ENCODE measurements around the gene UNC80.

DNA sequence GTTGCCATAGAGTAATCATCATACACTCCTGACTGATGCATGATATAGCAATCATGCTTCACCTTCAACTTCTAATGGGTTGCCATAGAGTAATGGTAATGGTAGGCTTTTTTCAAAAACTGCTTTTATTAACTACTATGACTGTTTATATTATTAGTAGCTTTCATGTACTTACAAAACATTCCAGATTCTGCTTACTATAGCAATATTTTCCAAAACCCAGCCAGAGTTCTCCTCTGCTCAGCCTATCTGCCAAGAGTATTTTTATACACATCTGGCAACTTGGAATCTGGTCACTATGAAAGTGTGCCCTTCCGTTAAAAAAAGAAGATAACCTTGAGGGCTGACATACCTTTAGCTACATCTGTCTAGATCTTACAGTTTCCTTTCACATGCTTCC is 5.0 kb upstream of the UNC80 start:
- TF ChIP-seq MYC (IDR thresholded peaks at IDR 0.05; ENCODE audit: low read depth, low read length) (no peak), POLR2A (IDR thresholded peaks at IDR 0.05; ENCODE audit: low read depth, low read length) (no peak)
- TF ChIP-seq, protein P1, sequence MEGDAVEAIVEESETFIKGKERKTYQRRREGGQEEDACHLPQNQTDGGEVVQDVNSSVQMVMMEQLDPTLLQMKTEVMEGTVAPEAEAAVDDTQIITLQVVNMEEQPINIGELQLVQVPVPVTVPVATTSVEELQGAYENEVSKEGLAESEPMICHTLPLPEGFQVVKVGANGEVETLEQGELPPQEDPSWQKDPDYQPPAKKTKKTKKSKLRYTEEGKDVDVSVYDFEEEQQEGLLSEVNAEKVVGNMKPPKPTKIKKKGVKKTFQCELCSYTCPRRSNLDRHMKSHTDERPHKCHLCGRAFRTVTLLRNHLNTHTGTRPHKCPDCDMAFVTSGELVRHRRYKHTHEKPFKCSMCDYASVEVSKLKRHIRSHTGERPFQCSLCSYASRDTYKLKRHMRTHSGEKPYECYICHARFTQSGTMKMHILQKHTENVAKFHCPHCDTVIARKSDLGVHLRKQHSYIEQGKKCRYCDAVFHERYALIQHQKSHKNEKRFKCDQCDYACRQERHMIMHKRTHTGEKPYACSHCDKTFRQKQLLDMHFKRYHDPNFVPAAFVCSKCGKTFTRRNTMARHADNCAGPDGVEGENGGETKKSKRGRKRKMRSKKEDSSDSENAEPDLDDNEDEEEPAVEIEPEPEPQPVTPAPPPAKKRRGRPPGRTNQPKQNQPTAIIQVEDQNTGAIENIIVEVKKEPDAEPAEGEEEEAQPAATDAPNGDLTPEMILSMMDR (IDR thresholded peaks at IDR 0.05; ENCODE audit: extremely low read depth in 1 of 2, insufficient read depth in 1 of 2, low read depth in 1 of 2, low read length in 2 of 2), result no peak

Data from endothelial cell of umbilical vein (primary cell).